H9 (cell line): ENCODE measurements around the gene NPAS2. TPM values are rescaled to one million over a fixed set of nuclear protein-coding genes. Genes with fewer than 3 reads are reported as not detected.

Source experiments
- DNase-seq: peaks from one replicate; pipeline ENCODE4 v3.0.0-alpha.2; 2017
- H2AFZ ChIP-seq: one replicate; pipeline ENCODE4 v1.6.1; 2013; ENCODE audit warnings: mild to moderate bottlenecking, low read length, control low read depth, moderate library complexity
- H2AK5ac ChIP-seq: 2 replicates; pipeline ENCODE4 v1.6.1; 2013; ENCODE audit warnings: low read length, control low read depth, mixed read lengths; ENCODE audit not compliant: insufficient read length
- H2BK120ac ChIP-seq: one replicate; pipeline ENCODE4 v1.6.1; 2013; ENCODE audit warnings: low read depth, mild to moderate bottlenecking, low read length, control low read depth, inconsistent platforms; ENCODE audit not compliant: poor library complexity, severe bottlenecking
- H2BK12ac ChIP-seq: 2 replicates; pipeline ENCODE4 v1.6.1; 2013; ENCODE audit warnings: low read length, control low read depth, mixed read lengths, low read depth; ENCODE audit not compliant: insufficient read length
- H2BK15ac ChIP-seq: 2 replicates; pipeline ENCODE4 v1.6.1; 2013; ENCODE audit warnings: low read depth, low read length, control low read depth
- H2BK20ac ChIP-seq: one replicate; pipeline ENCODE4 v1.6.1; 2013; ENCODE audit warnings: low read depth, mild to moderate bottlenecking, low read length, control low read depth, inconsistent platforms; ENCODE audit not compliant: poor library complexity, severe bottlenecking
- H2BK5ac ChIP-seq: 2 replicates; pipeline ENCODE4 v1.6.1; 2013; ENCODE audit warnings: low read length, control low read depth, mixed read lengths; ENCODE audit not compliant: insufficient read length
- H3K14ac ChIP-seq: 2 replicates; pipeline ENCODE4 v1.6.1; 2013; ENCODE audit warnings: low read length, control low read depth; ENCODE audit not compliant: insufficient read depth
- H3K18ac ChIP-seq: 2 replicates; pipeline ENCODE4 v1.6.1; 2013; ENCODE audit warnings: low read depth, mild to moderate bottlenecking, mixed read lengths, low read length, control low read depth; ENCODE audit not compliant: insufficient read length
- H3K23ac ChIP-seq: 2 replicates; pipeline ENCODE4 v1.6.1; 2013; ENCODE audit warnings: low read length, control low read depth, mixed read lengths, low read depth; ENCODE audit not compliant: insufficient read length
- H3K23me2 ChIP-seq: 2 replicates; pipeline ENCODE4 v1.6.1; 2013; ENCODE audit warnings: low read depth, mild to moderate bottlenecking, mixed read lengths, low read length, control low read depth; ENCODE audit not compliant: insufficient read length, poor library complexity, severe bottlenecking
- H3K27ac ChIP-seq: 2 replicates; pipeline ENCODE4 v1.5.1; 2013; ENCODE audit warnings: low read length, control low read depth, mixed read lengths, low read depth; ENCODE audit not compliant: insufficient read length
- H3K27me3 ChIP-seq: 2 replicates; pipeline ENCODE4 v1.6.1; 2013; ENCODE audit warnings: low read length, control low read depth, inconsistent platforms; ENCODE audit not compliant: insufficient read depth
- H3K4ac ChIP-seq: 2 replicates; pipeline ENCODE4 v1.6.1; 2013; ENCODE audit warnings: low read depth, mild to moderate bottlenecking, control low read depth, inconsistent platforms, low read length, moderate library complexity
- H3K4me1 ChIP-seq: 2 replicates; pipeline ENCODE4 v1.6.1; 2013; ENCODE audit warnings: low read length, control low read depth, inconsistent platforms; ENCODE audit not compliant: insufficient read depth
- H3K4me2 ChIP-seq: 2 replicates; pipeline ENCODE4 v1.6.1; 2013; ENCODE audit warnings: low read length, control low read depth, mixed read lengths; ENCODE audit not compliant: insufficient read length, insufficient read depth
- H3K56ac ChIP-seq: 2 replicates; pipeline ENCODE4 v1.6.1; 2013; ENCODE audit warnings: low read depth, mild to moderate bottlenecking, mixed read lengths, low read length, control low read depth; ENCODE audit not compliant: insufficient read length
- H3K79me1 ChIP-seq: 2 replicates; pipeline ENCODE4 v1.6.1; 2013; ENCODE audit warnings: low read depth, mild to moderate bottlenecking, moderate library complexity, low read length, control low read depth, inconsistent platforms; ENCODE audit not compliant: insufficient read depth, poor library complexity, severe bottlenecking
- H3K79me2 ChIP-seq: 2 replicates; pipeline ENCODE4 v1.6.1; 2013; ENCODE audit warnings: low read length, control low read depth, inconsistent platforms; ENCODE audit not compliant: insufficient read depth
- H3K9ac ChIP-seq: 2 replicates; pipeline ENCODE4 v1.6.1; 2013; ENCODE audit warnings: low read length, control low read depth, mixed read lengths; ENCODE audit not compliant: insufficient read length; ENCODE audit errors: extremely low read depth
- H3K9me3 ChIP-seq: one replicate; pipeline ENCODE4 v1.6.1; 2013; ENCODE audit warnings: low read depth, low read length, inconsistent platforms; ENCODE audit not compliant: control insufficient read depth
- H3T11ph ChIP-seq: one replicate; pipeline ENCODE4 v1.6.1; 2013; ENCODE audit warnings: mild to moderate bottlenecking, low read length, control low read depth, inconsistent platforms
- H4K20me1 ChIP-seq: one replicate; pipeline ENCODE4 v1.6.1; 2013; ENCODE audit not compliant: control insufficient read depth, insufficient read length, insufficient read depth
- H4K5ac ChIP-seq: 2 replicates; pipeline ENCODE4 v1.6.1; 2013; ENCODE audit warnings: low read depth, mild to moderate bottlenecking, mixed read lengths, low read length, control low read depth; ENCODE audit not compliant: insufficient read length
- H4K8ac ChIP-seq: replicated peaks from 2 replicates; pipeline ENCODE4 v1.6.1; 2013; ENCODE audit warnings: low read length, control low read depth, mixed read lengths, low read depth; ENCODE audit not compliant: insufficient read length
- H4K91ac ChIP-seq: 2 replicates; pipeline ENCODE4 v1.6.1; 2013; ENCODE audit warnings: low read depth, mild to moderate bottlenecking, moderate library complexity, mixed read lengths, low read length, control low read depth; ENCODE audit not compliant: insufficient read length
- H3K27ac Mint-ChIP-seq, 3 experiments: 2 replicates in 2 of 3; 3 replicates in 1 of 3; pipeline ENCODE4 v1.8.0; 2020 to 2021; ENCODE audit warnings: mixed read lengths in 3 of 3, mild to moderate bottlenecking in 1 of 3, moderate library complexity in 1 of 3
- H3K27me3 Mint-ChIP-seq: 2 replicates; pipeline ENCODE4 v1.8.0; 2021; ENCODE audit warnings: low read depth, mild to moderate bottlenecking, moderate library complexity, mixed read lengths
- H3K36me3 Mint-ChIP-seq, 3 experiments: 2 replicates in 2 of 3; 3 replicates in 1 of 3; pipeline ENCODE4 v1.8.0; 2020 to 2021; ENCODE audit warnings: low read depth in 3 of 3, mixed read lengths in 3 of 3; ENCODE audit not compliant: insufficient read depth in 1 of 3
- H3K4me1 Mint-ChIP-seq, 2 experiments: 2 replicates each; pipeline ENCODE4 v1.8.0; 2020; ENCODE audit warnings: mixed read lengths in 2 of 2
- H3K4me3 Mint-ChIP-seq, 2 experiments: 2 replicates in 1 of 2; 3 replicates in 1 of 2; pipeline ENCODE4 v1.8.0; 2020 to 2021; ENCODE audit warnings: mild to moderate bottlenecking in 2 of 2, mixed read lengths in 2 of 2, moderate library complexity in 1 of 2
- H3K9me3 Mint-ChIP-seq, 2 experiments: 2 replicates in 1 of 2; 3 replicates in 1 of 2; pipeline ENCODE4 v1.8.0; 2020; ENCODE audit warnings: mild to moderate bottlenecking in 2 of 2, mixed read lengths in 2 of 2, moderate library complexity in 1 of 2
- CTCF ChIP-seq: fragments of 200-600 bp; sonication (generic); conservative IDR thresholded peaks from 3 replicates; pipeline ENCODE4 v1.8.0; 2021; ENCODE audit warnings: antibody characterized with exemption, mild to moderate bottlenecking
- WGBS: extraction: QIAGEN DNeasy Blood & Tissue Kit; methylation state at CpG from one replicate; pipeline ENCODE4 v1.1.7; 2013; ENCODE audit warnings: missing lambda C conversion rate, low lambda C conversion rate, mixed read lengths; ENCODE audit not compliant: insufficient read length; ENCODE audit errors: extremely low coverage; 5-methylcytosine and 5-hydroxymethylcytosine counted together
- total RNA-seq: library from RNA; stranded (reverse); gene quantifications from 2 replicates; pipeline ENCODE4 v1.2.1, GENCODE V29; 2021

Gene NPAS2
- total RNA-seq, 1 experiment from 2014 or later, result 1.3 TPM

GRCh38 chr2:100964222-100964621 is 144.3 kb downstream of the NPAS2 start:
- H3K79me1 ChIP-seq, result no peaks in the 10 kb centered on the region
- no peaks in the 10 kb centered on the region for H3K9me3 Mint-ChIP-seq
- no peak overlapping the region for H2AK5ac ChIP-seq
- no peak overlapping the region for H4K5ac ChIP-seq
- H3T11ph ChIP-seq, result no peak overlapping the region
- no peak overlapping the region for H3K4me3 Mint-ChIP-seq
- no peaks in the 10 kb centered on the region for H3K79me2 ChIP-seq
- no peak overlapping the region for H2AFZ ChIP-seq
- no peaks in the 10 kb centered on the region for H4K20me1 ChIP-seq
- H3K9ac ChIP-seq, result no peak overlapping the region
- no peaks in the 10 kb centered on the region for H3K36me3 Mint-ChIP-seq
- H3K14ac ChIP-seq, result no peak overlapping the region
- no CpG with 5 or more reads among the region's 12 CpGs for WGBS
- no peak overlapping the region for H3K23ac ChIP-seq
- H3K4me1 Mint-ChIP-seq, result peaks cover 9 to 13% of the 10 kb centered on the region in 2 experiments; a peak in 3 of 4 replicates
- H3K56ac ChIP-seq, result no peak overlapping the region
- no peaks in the 10 kb centered on the region; the same call in 1 of the 2 replicates for H3K27me3 Mint-ChIP-seq
- no peak overlapping the region for H2BK15ac ChIP-seq
- H3K27me3 ChIP-seq, result no peaks in the 10 kb centered on the region
- DNase-seq, result no peak
- H3K23me2 ChIP-seq, result no peaks in the 10 kb centered on the region
- H3K27ac Mint-ChIP-seq, result no peak overlapping the region
- H2BK5ac ChIP-seq, result no peak overlapping the region
- H2BK12ac ChIP-seq, result no peak overlapping the region
- H3K27ac ChIP-seq, result no peak overlapping the region
- H4K91ac ChIP-seq, result no peak overlapping the region
- H3K9me3 ChIP-seq, result no peaks in the 10 kb centered on the region
- H3K4me1 ChIP-seq, result no peaks in the 10 kb centered on the region
- no peak for TF ChIP-seq CTCF
- no peak overlapping the region for H3K18ac ChIP-seq
- H2BK120ac ChIP-seq, result no peak overlapping the region
- H2BK20ac ChIP-seq, result no peak overlapping the region
- H3K4ac ChIP-seq, result no peak overlapping the region
- no peak overlapping the region for H4K8ac ChIP-seq
- H3K4me2 ChIP-seq, result no peak overlapping the region
